GM12878 (cell line): ENCODE measurements around the gene TBCK. TPM values are rescaled to one million over a fixed set of nuclear protein-coding genes. Genes with fewer than 3 reads are reported as not detected.

Experiments used
- ATAC-seq: fragments of 200-7000 bp; cut with Tn5 transposase; 3 replicates; pipeline ENCODE4 v1.9.1; 2020; ENCODE audit warnings: mild to moderate bottlenecking, moderate library complexity
- BruUV-seq: library from RNA; stranded (reverse); fragments of 400-500 nt; replicated peaks from 2 replicates; lab custom pipeline; 2021; lab: Mats Ljungman, UMichigan
- CTCF ChIA-PET: fragments of 300-600 bp; sonication (Branson Sonifier 250); formaldehyde crosslinking; extraction: SDS; loops from one replicate; lab custom pipeline; 2021; ENCODE audit warnings: inconsistent platforms; lab: Yijun Ruan, JAX
- POLR2A ChIA-PET: fragments of 350-600 bp; formaldehyde crosslinking; extraction: SDS; loops from one replicate; lab custom pipeline; 2021; ENCODE audit warnings: inconsistent platforms; lab: Charles Lee
- RAD21 ChIA-PET: fragments of 300-600 bp; sonication (Branson Sonifier 250); formaldehyde crosslinking; loops from one replicate; lab custom pipeline; 2023; ENCODE audit warnings: antibody characterized with exemption; ENCODE audit not compliant: unreplicated experiment; lab: Charles Lee
- SMC1A ChIA-PET: fragments of 300-600 bp; sonication (Branson Sonifier 250); formaldehyde crosslinking; loops from one replicate; lab custom pipeline; 2023; ENCODE audit not compliant: unreplicated experiment, uncharacterized antibody; lab: Charles Lee
- DNase-seq: peaks from one replicate; pipeline ENCODE4 v3.0.0-alpha.2; 2011; ENCODE audit warnings: low read depth, low spot score
- FAIRE-seq: peaks from 3 replicates; lab custom pipeline; 2011; peaks lifted over from hg19 to GRCh38; lab: Jason Lieb, UNC
- H2AFZ ChIP-seq: 2 replicates; pipeline ENCODE4 v1.6.0; 2011; ENCODE audit warnings: low read depth, low read length, control low read depth; ENCODE audit not compliant: control insufficient read depth
- H3K27ac ChIP-seq: 2 replicates; pipeline ENCODE4 v1.5.1; 2011; ENCODE audit warnings: control low read depth; ENCODE audit not compliant: control insufficient read depth, insufficient read depth
- H3K27me3 ChIP-seq, 2 experiments: replicated peaks in 1 of 2; 2 replicates each; pipeline versions ENCODE4 v1.6.0 to v1.6.1; 2011; ENCODE audit warnings: low read length in 1 of 2; ENCODE audit not compliant: control insufficient read depth in 2 of 2, insufficient read depth in 2 of 2
- H3K36me3 ChIP-seq, 2 experiments: 2 replicates each; pipeline ENCODE4 v1.5.1; 2011; ENCODE audit warnings: low read length in 1 of 2; ENCODE audit not compliant: control insufficient read depth in 2 of 2, insufficient read depth in 2 of 2
- H3K4me1 ChIP-seq: 2 replicates; pipeline ENCODE4 v1.6.1; 2011; ENCODE audit warnings: mild to moderate bottlenecking, low read length, moderate library complexity, mixed read lengths; ENCODE audit not compliant: control insufficient read depth, insufficient read depth
- H3K4me2 ChIP-seq: 2 replicates; pipeline ENCODE4 v1.6.0; 2011; ENCODE audit warnings: control low read depth; ENCODE audit not compliant: control insufficient read depth, insufficient read depth
- H3K4me3 ChIP-seq: fragments of 200-600 bp; sonication (generic); 2 replicates; pipeline ENCODE4 v1.5.1; 2016
- H3K79me2 ChIP-seq: 2 replicates; pipeline ENCODE4 v1.6.0; 2011; ENCODE audit warnings: low read length; ENCODE audit not compliant: control insufficient read depth, insufficient read depth
- H3K9ac ChIP-seq: 2 replicates; pipeline ENCODE4 v1.8.0; 2011; ENCODE audit warnings: low read length, control low read depth, mixed read lengths; ENCODE audit not compliant: control insufficient read depth, insufficient read depth
- H3K9me3 ChIP-seq: replicated peaks from 3 replicates; pipeline ENCODE4 v1.5.1; 2011; ENCODE audit warnings: mild to moderate bottlenecking, low read length; ENCODE audit not compliant: control insufficient read depth, insufficient read depth
- H4K20me1 ChIP-seq: 2 replicates; pipeline ENCODE4 v1.6.0; 2011; ENCODE audit not compliant: control insufficient read depth, insufficient read depth
- ETV6 ChIP-seq, 2 experiments: fragments of 450-650 bp in 1 of 2; IDR thresholded peaks in 1 of 2; conservative IDR thresholded peaks in 1 of 2; 2 replicates each; pipeline ENCODE4 v1.6.1; 2014; ENCODE audit warnings: antibody characterized with exemption in 1 of 2, borderline replicate concordance in 1 of 2, low read depth in 1 of 2, mild to moderate bottlenecking in 1 of 2, moderate library complexity in 1 of 2
- FOXK2 ChIP-seq: fragments of 450-650 bp; IDR thresholded peaks from 2 replicates; pipeline ENCODE4 v1.6.1; 2017; ENCODE audit warnings: mild to moderate bottlenecking, moderate library complexity
- FOXM1 ChIP-seq: IDR thresholded peaks from 2 replicates; pipeline ENCODE4 v1.6.1; 2012; ENCODE audit warnings: low read depth, mild to moderate bottlenecking, inconsistent platforms, low read length, moderate library complexity
- JUND ChIP-seq: IDR thresholded peaks from 2 replicates; pipeline ENCODE4 v1.6.1; 2012; ENCODE audit warnings: low read depth, mild to moderate bottlenecking, low read length, improper control_type of control experiment, moderate library complexity
- MXI1 ChIP-seq: fragments of 150-350 bp; IDR thresholded peaks from 2 replicates; pipeline ENCODE4 v1.6.1; 2011; ENCODE audit warnings: low read depth, mild to moderate bottlenecking, inconsistent platforms, low read length, improper control_type of control experiment
- NKRF ChIP-seq: fragments of 450-650 bp; conservative IDR thresholded peaks from 2 replicates; pipeline ENCODE4 v1.6.1; 2017; ENCODE audit warnings: mild to moderate bottlenecking, moderate library complexity
- PAX8 ChIP-seq: fragments of 450-650 bp; IDR thresholded peaks from 2 replicates; pipeline ENCODE4 v1.6.1; 2017; ENCODE audit warnings: mild to moderate bottlenecking, moderate library complexity
- PBX3 ChIP-seq: IDR thresholded peaks from 2 replicates; pipeline ENCODE4 v1.6.1; 2011; ENCODE audit warnings: mild to moderate bottlenecking, low read depth, low read length, moderate library complexity; ENCODE audit not compliant: insufficient replicate concordance
- RBBP5 ChIP-seq: fragments of 200-600 bp; sonication (generic); conservative IDR thresholded peaks from 2 replicates; pipeline ENCODE4 v1.6.1; 2016
- SIN3A ChIP-seq: IDR thresholded peaks from 2 replicates; pipeline ENCODE4 v1.6.1; 2012; ENCODE audit warnings: low read depth, low read length, improper control_type of control experiment
- SMC3 ChIP-seq: IDR thresholded peaks from 2 replicates; pipeline ENCODE4 v1.6.1; 2011; ENCODE audit warnings: low read length, improper control_type of control experiment, borderline replicate concordance
- SP1 ChIP-seq: IDR thresholded peaks from one replicate; pipeline ENCODE4 v1.6.1; 2011; ENCODE audit warnings: low read depth, low read length
- TCF12 ChIP-seq: IDR thresholded peaks from 2 replicates; pipeline ENCODE4 v1.6.1; 2011; ENCODE audit warnings: low read depth, mild to moderate bottlenecking, low read length
- WRNIP1 ChIP-seq: IDR thresholded peaks from 2 replicates; pipeline ENCODE4 v1.6.1; 2011; ENCODE audit warnings: low read depth, low read length, improper control_type of control experiment, borderline replicate concordance
- WGBS: methylation state at CpG from one replicate; pipeline ENCODE4 v1.1.6; 2016; ENCODE audit warnings: low lambda C conversion rate; ENCODE audit not compliant: insufficient replicate concordance, insufficient coverage; ENCODE audit errors: missing lambda C conversion rate; 5-methylcytosine and 5-hydroxymethylcytosine counted together
- in situ Hi-C: fragments of 300-500 bp; cut with MboI; formaldehyde crosslinking; loops from 9 replicates; pipeline ENCODE4 v1.14.3; 2018; ENCODE audit warnings: mixed read lengths
- intact Hi-C: fragments of 100-400 bp; cut with micrococcal nuclease; formaldehyde crosslinking; loops from one replicate; pipeline ENCODE4 v1.14.2; 2022; ENCODE audit not compliant: unreplicated experiment
- polyA plus RNA-seq, 11 experiments: library from polyadenylated mRNA; depleted of rRNA in 4 of 11; unstranded in 6 of 11; stranded (reverse) in 5 of 11; fragments of >200 nt; fragmentation: Nextera tagmentation in 4 of 11; fragmentation: Illumina TruSeq in 1 of 11; extraction: Ambion mirVana in 4 of 11; extraction: Trizol in 1 of 11; gene quantifications; 1 replicate in 1 of 11; 2 replicates in 10 of 11; pipeline versions ENCODE4 v1.2.1 to v1.2.3, GENCODE V29; 2011 to 2016; ENCODE audit warnings: inconsistent platforms in 2 of 11, missing spikeins in 2 of 11, low read depth in 1 of 11
- total RNA-seq, 4 experiments: library from RNA; depleted of rRNA in 3 of 4; stranded (reverse); fragments of >200 nt in 3 of 4; fragmentation: Illumina TruSeq in 1 of 4; extraction: Trizol in 1 of 4; gene quantifications; 2 replicates each; pipeline versions ENCODE4 v1.2.1 to v1.2.3, GENCODE V29; 2013 to 2021
- TF ChIP-seq, protein P1 (sequence below): IDR thresholded peaks from 2 replicates; pipeline ENCODE4 v1.6.1; 2012; ENCODE audit warnings: low read length, inconsistent platforms
- TF ChIP-seq, protein P2 (sequence below): fragments of 450-650 bp; IDR thresholded peaks from 2 replicates; pipeline ENCODE4 v1.6.1; 2016; ENCODE audit warnings: mild to moderate bottlenecking, moderate library complexity, borderline replicate concordance

The TBCK gene
- total and polyA plus RNA-seq, 10 of the 15 experiments (the other 5 are each of a cell fraction or from before 2014, with no cell fraction given): 4.1 to 30.3 (median 20.2) TPM

GRCh38 chr4:106142616-106143127, 173.3 kb downstream of the TBCK start:
- 97% methylated on average over 3 of the region's 3 CpGs for WGBS
- Histone ChIP-seq H3K27me3 (no peaks in the 10 kb centered on the region), H3K9me3 (no peaks in the 10 kb centered on the region; the same call in 1 of the 3 replicates), H3K36me3 (no peaks in the 10 kb centered on the region), H3K9ac (no peak overlapping the region), H3K4me2 (no peak overlapping the region), H3K79me2 (no peaks in the 10 kb centered on the region), H3K4me3 (no peak overlapping the region), H2AFZ (no peak overlapping the region), H3K27ac (no peak overlapping the region), H3K4me1 (no peaks in the 10 kb centered on the region), H4K20me1 (no peaks in the 10 kb centered on the region)
- POLR2A ChIA-PET: no interaction called here
- RAD21 ChIA-PET: no interaction called here
- intact Hi-C loops (no loop called here), in situ Hi-C loops (no loop called here)
- SMC1A ChIA-PET: no interaction called here
- DNase-seq (no peak), ATAC-seq (no peak), FAIRE-seq (no peak)
- CTCF ChIA-PET: no interaction called here
- no TSS peak for BruUV-seq
- TF ChIP-seq SMC3: no peak
- no peak for TF ChIP-seq PAX8
- TF ChIP-seq NKRF: no peak
- TF ChIP-seq JUND: no peak
- TF ChIP-seq RBBP5: no peak
- no peak for TF ChIP-seq SP1
- no peak for TF ChIP-seq SIN3A
- TF ChIP-seq, protein P1, sequence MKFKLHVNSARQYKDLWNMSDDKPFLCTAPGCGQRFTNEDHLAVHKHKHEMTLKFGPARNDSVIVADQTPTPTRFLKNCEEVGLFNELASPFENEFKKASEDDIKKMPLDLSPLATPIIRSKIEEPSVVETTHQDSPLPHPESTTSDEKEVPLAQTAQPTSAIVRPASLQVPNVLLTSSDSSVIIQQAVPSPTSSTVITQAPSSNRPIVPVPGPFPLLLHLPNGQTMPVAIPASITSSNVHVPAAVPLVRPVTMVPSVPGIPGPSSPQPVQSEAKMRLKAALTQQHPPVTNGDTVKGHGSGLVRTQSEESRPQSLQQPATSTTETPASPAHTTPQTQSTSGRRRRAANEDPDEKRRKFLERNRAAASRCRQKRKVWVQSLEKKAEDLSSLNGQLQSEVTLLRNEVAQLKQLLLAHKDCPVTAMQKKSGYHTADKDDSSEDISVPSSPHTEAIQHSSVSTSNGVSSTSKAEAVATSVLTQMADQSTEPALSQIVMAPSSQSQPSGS: no peak
- TF ChIP-seq PBX3: no peak
- TF ChIP-seq MXI1: no peak
- no peak for TF ChIP-seq FOXK2
- no peak for TF ChIP-seq ETV6 (conservative IDR thresholded peaks at IDR 0.05 in 1 of 2, IDR thresholded peaks at IDR 0.05 in 1 of 2; ENCODE audit: borderline replicate concordance in 1 of 2, low read depth in 1 of 2)
- TF ChIP-seq TCF12: no peak
- TF ChIP-seq WRNIP1: no peak
- TF ChIP-seq, protein P2, sequence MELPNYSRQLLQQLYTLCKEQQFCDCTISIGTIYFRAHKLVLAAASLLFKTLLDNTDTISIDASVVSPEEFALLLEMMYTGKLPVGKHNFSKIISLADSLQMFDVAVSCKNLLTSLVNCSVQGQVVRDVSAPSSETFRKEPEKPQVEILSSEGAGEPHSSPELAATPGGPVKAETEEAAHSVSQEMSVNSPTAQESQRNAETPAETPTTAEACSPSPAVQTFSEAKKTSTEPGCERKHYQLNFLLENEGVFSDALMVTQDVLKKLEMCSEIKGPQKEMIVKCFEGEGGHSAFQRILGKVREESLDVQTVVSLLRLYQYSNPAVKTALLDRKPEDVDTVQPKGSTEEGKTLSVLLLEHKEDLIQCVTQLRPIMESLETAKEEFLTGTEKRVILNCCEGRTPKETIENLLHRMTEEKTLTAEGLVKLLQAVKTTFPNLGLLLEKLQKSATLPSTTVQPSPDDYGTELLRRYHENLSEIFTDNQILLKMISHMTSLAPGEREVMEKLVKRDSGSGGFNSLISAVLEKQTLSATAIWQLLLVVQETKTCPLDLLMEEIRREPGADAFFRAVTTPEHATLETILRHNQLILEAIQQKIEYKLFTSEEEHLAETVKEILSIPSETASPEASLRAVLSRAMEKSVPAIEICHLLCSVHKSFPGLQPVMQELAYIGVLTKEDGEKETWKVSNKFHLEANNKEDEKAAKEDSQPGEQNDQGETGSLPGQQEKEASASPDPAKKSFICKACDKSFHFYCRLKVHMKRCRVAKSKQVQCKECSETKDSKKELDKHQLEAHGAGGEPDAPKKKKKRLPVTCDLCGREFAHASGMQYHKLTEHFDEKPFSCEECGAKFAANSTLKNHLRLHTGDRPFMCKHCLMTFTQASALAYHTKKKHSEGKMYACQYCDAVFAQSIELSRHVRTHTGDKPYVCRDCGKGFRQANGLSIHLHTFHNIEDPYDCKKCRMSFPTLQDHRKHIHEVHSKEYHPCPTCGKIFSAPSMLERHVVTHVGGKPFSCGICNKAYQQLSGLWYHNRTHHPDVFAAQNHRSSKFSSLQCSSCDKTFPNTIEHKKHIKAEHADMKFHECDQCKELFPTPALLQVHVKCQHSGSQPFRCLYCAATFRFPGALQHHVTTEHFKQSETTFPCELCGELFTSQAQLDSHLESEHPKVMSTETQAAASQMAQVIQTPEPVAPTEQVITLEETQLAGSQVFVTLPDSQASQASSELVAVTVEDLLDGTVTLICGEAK: no peak
- TF ChIP-seq FOXM1: no peak
